CD4-positive, alpha-beta memory T cell (primary cell): ENCODE data around the gene TRERF1. TPM values are rescaled to one million over a fixed set of nuclear protein-coding genes. Genes with fewer than 3 reads are reported as not detected.
A peak's percentile ranks its signal among the peaks of the same experiment; 100 is the strongest.

ENCODE experiments used
- CTCF ChIA-PET: fragments of 350-600 bp; sonication (Branson Sonifier 250); formaldehyde crosslinking; loops from one replicate; lab custom pipeline; 2021; ENCODE audit warnings: inconsistent platforms; ENCODE audit not compliant: partially characterized antibody; lab: Charles Lee
- POLR2A ChIA-PET: fragments of 350-600 bp; sonication (Branson Sonifier 250); formaldehyde crosslinking; loops from one replicate; lab custom pipeline; 2021; ENCODE audit not compliant: partially characterized antibody; lab: Charles Lee
- DNase-seq, 5 donors: peaks; one replicate each; pipeline versions ENCODE4 v3.0.0 to v3.0.0-alpha.2; 2020 to 2022; ENCODE audit warnings: mixed read lengths in 1 of 5
- H3K27ac ChIP-seq: one replicate; pipeline ENCODE4 v1.7.0; 2013; ENCODE audit warnings: low read depth, low read length
- H3K27me3 ChIP-seq: 2 replicates; pipeline ENCODE4 v1.7.0; 2013; ENCODE audit warnings: mild to moderate bottlenecking, low read length, moderate library complexity; ENCODE audit not compliant: insufficient read depth
- H3K36me3 ChIP-seq: 2 replicates; pipeline ENCODE4 v1.7.0; 2013; ENCODE audit warnings: mild to moderate bottlenecking, low read length, moderate library complexity; ENCODE audit not compliant: insufficient read depth
- H3K4me1 ChIP-seq: 2 replicates; pipeline ENCODE4 v1.7.0; 2013; ENCODE audit warnings: mild to moderate bottlenecking, low read length, moderate library complexity; ENCODE audit not compliant: insufficient read depth
- H3K4me3 ChIP-seq, 2 donors: one replicate each; pipeline ENCODE4 v1.7.0; 2013; ENCODE audit warnings: low read length in 2 of 2, mild to moderate bottlenecking in 1 of 2
- H3K9me3 ChIP-seq, 2 donors: one replicate each; pipeline ENCODE4 v1.7.0; 2013; ENCODE audit warnings: low read length in 2 of 2, control low read depth in 1 of 2; ENCODE audit not compliant: control insufficient read depth in 1 of 2
- H3K27ac Mint-ChIP-seq, 7 donors: one replicate each; pipeline ENCODE4 v1.8.0; 2020 to 2021; ENCODE audit warnings: mixed read lengths in 7 of 7, mild to moderate bottlenecking in 6 of 7, inconsistent platforms in 3 of 7, moderate library complexity in 3 of 7
- H3K27me3 Mint-ChIP-seq, 2 donors: one replicate each; pipeline ENCODE4 v1.8.0; 2020 to 2021; ENCODE audit warnings: mixed read lengths in 2 of 2
- H3K36me3 Mint-ChIP-seq, 2 donors: one replicate each; pipeline ENCODE4 v1.8.0; 2020 to 2021; ENCODE audit warnings: mixed read lengths in 2 of 2, inconsistent platforms in 1 of 2, mild to moderate bottlenecking in 1 of 2
- H3K4me1 Mint-ChIP-seq, 4 donors: one replicate each; pipeline ENCODE4 v1.8.0; 2020 to 2021; ENCODE audit warnings: mixed read lengths in 4 of 4, mild to moderate bottlenecking in 1 of 4
- H3K4me3 Mint-ChIP-seq, 8 donors: one replicate each; pipeline ENCODE4 v1.8.0; 2020 to 2021; ENCODE audit warnings: mixed read lengths in 8 of 8, mild to moderate bottlenecking in 7 of 8, moderate library complexity in 6 of 8, inconsistent platforms in 3 of 8
- H3K9me3 Mint-ChIP-seq, 8 donors: one replicate each; pipeline ENCODE4 v1.8.0; 2020 to 2021; ENCODE audit warnings: mixed read lengths in 8 of 8, mild to moderate bottlenecking in 5 of 8, inconsistent platforms in 3 of 8, moderate library complexity in 1 of 8
- intact Hi-C: fragments of 100-400 bp; cut with micrococcal nuclease; formaldehyde crosslinking; loops from one replicate; pipeline ENCODE4 v1.15.1; 2023
- polyA plus RNA-seq, 2 donors: library from polyadenylated mRNA; unstranded; fragments of 300-500 nt; fragmentation: Illumina TruSeq; gene quantifications; one replicate each; pipeline ENCODE4 v1.2.3, GENCODE V29; 2021
- total RNA-seq, 2 experiments: library from RNA; stranded (reverse); gene quantifications; one replicate each; pipeline ENCODE4 v1.2.3, GENCODE V29; 2021

Gene TRERF1
- total and polyA plus RNA-seq, 4 experiments from 2014 or later = 1.1 to 28.3 (median 17.4) TPM

DNA sequence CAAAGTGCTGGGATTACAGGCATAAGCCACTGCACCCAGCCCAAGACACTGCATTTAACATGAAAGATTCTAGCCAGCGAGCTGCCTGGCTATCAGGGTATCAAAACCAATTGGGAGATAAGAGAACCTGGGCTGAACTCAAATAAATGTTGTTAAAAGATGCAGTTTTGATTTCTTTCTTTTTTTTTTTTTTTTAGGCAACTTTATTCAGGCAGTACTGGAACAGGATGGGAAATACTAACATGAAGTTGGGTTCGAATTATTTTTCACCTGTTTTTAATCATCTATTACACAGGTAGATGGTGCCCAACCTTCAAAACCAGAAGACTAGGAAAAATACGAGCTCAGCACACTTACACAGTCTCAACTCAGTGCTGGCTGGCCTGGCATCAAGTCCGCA lies 63.7 kb downstream of the TRERF1 start:
- Mint-ChIP-seq H3K4me3 (peak overlapping the region in 7 of 8 donors; percentile 23 to 85 (median 69)), H3K27ac (peak overlapping the region; percentile 93 to 99 (median 96)), H3K9me3 (no peaks in the 10 kb centered on the region), H3K36me3 (peaks cover 0 to 12% of the 10 kb centered on the region in 2 donors), H3K27me3 (no peaks in the 10 kb centered on the region), H3K4me1 (peaks cover 70 to 98% (median 85%) of the 10 kb centered on the region in 4 donors)
- Histone ChIP-seq H3K27me3 (no peaks in the 10 kb centered on the region), H3K4me3 (peak overlapping the region in 1 of 2 donors; percentile 4), H3K27ac (peak overlapping the region; percentile 79), H3K9me3 (no peaks in the 10 kb centered on the region), H3K4me1 (peaks cover 99% of the 10 kb centered on the region), H3K36me3 (no peaks in the 10 kb centered on the region)
- intact Hi-C loops = loop anchor here (5.0 kb wide), 1 partner anchor 39 kb away; no protein-coding TSS in a partner anchor
- ChIA-PET CTCF (interaction anchor here (0.9 to 1.7 kb wide), 6 partner anchors 22 to 173 kb away, joined by 3 to 5 read pairs (median 3); no protein-coding TSS in a partner anchor), POLR2A (interaction anchor here (0.5 to 10.8 kb wide), 10 partner anchors 9 to 1231 kb away, joined by 3 to 238 read pairs (median 42); partner anchors contain the start of gene TRERF1)
- DNase-seq = no peak

- peaks cover 66 to 94% (median 82%) of the 10 kb centered on the region in 4 donors for H3K4me1 Mint-ChIP-seq
- H3K36me3 ChIP-seq = no peaks in the 10 kb centered on the region
- no peaks in the 10 kb centered on the region for H3K9me3 ChIP-seq
- DNase-seq = peak; percentile 75 to 81 (median 76)
- no peak overlapping the region for H3K4me3 ChIP-seq
- H3K27me3 ChIP-seq = no peaks in the 10 kb centered on the region
- peak overlapping the region; percentile 52 to 83 (median 66) for H3K4me3 Mint-ChIP-seq
- H3K27me3 Mint-ChIP-seq = no peaks in the 10 kb centered on the region
- peaks cover 99% of the 10 kb centered on the region for H3K4me1 ChIP-seq
- ChIA-PET POLR2A (interaction anchor here (1.5 to 10.8 kb wide), 9 partner anchors 9 to 78 kb away, joined by 4 to 238 read pairs (median 51); partner anchors contain the start of gene TRERF1), CTCF (interaction anchor here (1.7 kb wide), 1 partner anchor 55 kb away, joined by 5 read pairs; no protein-coding TSS in a partner anchor)
- intact Hi-C loops = loop anchor here (5.0 kb wide), 1 partner anchor 40 kb away; no protein-coding TSS in a partner anchor
- peaks cover 0 to 9% of the 10 kb centered on the region in 2 donors for H3K36me3 Mint-ChIP-seq
- H3K9me3 Mint-ChIP-seq = no peaks in the 10 kb centered on the region
- peak overlapping the region; percentile 67 to 98 (median 81) for H3K27ac Mint-ChIP-seq
- no peak overlapping the region for H3K27ac ChIP-seq
Observed at GRCh38 chr6:42387336-42387735, 64.4 kb downstream of the TRERF1 start.

DNA sequence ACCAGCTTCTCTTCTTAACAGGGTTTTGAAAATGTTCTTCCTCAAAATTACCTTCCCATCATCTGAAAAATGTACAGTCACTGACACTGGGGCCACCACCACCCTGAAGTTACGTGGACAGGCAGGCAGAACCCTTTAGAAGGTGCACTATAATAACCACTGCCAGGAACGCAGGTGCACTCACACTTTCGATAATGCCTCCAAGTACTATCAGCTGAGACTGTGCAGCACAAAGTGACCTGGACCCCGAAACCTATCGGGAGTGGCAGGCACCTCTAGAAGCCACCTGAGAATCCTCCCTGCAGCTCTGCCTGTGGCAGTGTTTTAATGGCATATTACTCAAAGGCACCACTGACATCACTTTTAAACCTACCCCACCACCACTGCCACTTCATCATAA lies 66.4 kb downstream of the TRERF1 start:
- CTCF ChIA-PET = interaction anchor here (0.9 to 1.3 kb wide), 3 partner anchors 13 to 162 kb away, joined by 3 read pairs; no protein-coding TSS in a partner anchor
- peak overlapping the region in 1 of 8 donors; percentile 28 for H3K4me3 Mint-ChIP-seq

DNA sequence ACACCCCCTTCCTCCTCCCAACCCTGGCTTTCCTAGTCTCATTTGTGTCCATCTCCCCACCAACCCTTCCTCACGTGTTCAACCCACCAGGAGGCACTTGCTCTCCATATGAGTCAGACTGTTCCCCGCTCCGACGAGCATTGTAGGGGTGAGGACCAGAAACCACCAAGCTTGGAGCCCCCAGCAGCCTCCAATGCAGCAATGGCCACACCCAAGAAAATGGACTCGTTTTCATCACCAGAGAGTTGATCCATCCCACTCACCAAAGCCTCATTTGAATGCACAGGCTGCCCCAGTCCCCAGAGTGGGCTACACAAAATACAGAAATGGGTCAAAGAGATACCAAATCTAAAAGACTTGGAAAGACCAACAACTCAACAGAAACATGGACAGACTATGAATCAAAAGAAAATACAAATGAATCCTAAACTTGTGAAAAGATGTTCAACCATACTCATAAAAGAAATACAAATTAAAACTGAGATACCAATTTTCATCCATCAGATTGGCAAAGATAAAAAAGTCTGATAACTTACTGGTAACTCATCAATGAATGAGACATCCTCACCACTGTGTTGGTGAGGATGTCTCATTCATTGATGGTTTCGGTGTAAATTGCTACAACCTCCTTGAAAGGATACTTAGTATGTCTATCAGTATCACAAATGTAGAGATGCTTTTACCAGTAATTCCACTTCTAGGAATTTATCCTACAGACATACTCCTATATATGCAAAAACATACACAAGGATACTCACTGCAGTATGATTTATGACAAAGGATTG lies 68.1 kb downstream of the TRERF1 start:
- Mint-ChIP-seq H3K27ac (peak overlapping the region in 4 of 7 donors; percentile 15 to 88 (median 60)), H3K4me3 (peak overlapping the region in 2 of 8 donors; percentile 5 to 16), H3K4me1 (peaks cover 46 to 85% (median 68%) of the 10 kb centered on the region in 4 donors), H3K36me3 (peaks cover 2 to 3% of the 10 kb centered on the region in 2 donors), H3K9me3 (no peaks in the 10 kb centered on the region), H3K27me3 (no peaks in the 10 kb centered on the region)
- no peak overlapping the region for H3K4me3 ChIP-seq
- no peaks in the 10 kb centered on the region for H3K27me3 ChIP-seq
- POLR2A ChIA-PET = interaction anchor here (1.0 to 10.8 kb wide), 5 partner anchors 7 to 68 kb away, joined by 3 to 238 read pairs (median 4); partner anchors contain the start of gene TRERF1
- peaks cover 91% of the 10 kb centered on the region for H3K4me1 ChIP-seq
- intact Hi-C loops = no loop called here
- CTCF ChIA-PET = interaction anchor here (0.9 to 1.6 kb wide), 4 partner anchors 12 to 164 kb away, joined by 3 to 4 read pairs (median 4); no protein-coding TSS in a partner anchor
- H3K36me3 ChIP-seq = no peaks in the 10 kb centered on the region
- H3K9me3 ChIP-seq = no peaks in the 10 kb centered on the region
- DNase-seq = no peak
- H3K27ac ChIP-seq = no peak overlapping the region

More for the DNA sequence above, 66.4 kb downstream of the TRERF1 start:
- Mint-ChIP-seq H3K27me3 (no peaks in the 10 kb centered on the region), H3K36me3 (peaks cover 0 to 3% of the 10 kb centered on the region in 2 donors), H3K27ac (peak overlapping the region in 3 of 7 donors; percentile 39 to 72 (median 66)), H3K4me1 (peaks cover 56 to 86% (median 75%) of the 10 kb centered on the region in 4 donors), H3K9me3 (no peaks in the 10 kb centered on the region)
- H3K36me3 ChIP-seq = no peaks in the 10 kb centered on the region
- POLR2A ChIA-PET = interaction anchor here (0.9 to 10.8 kb wide), 3 partner anchors 10 to 66 kb away, joined by 3 to 238 read pairs (median 4); partner anchors contain the start of gene TRERF1
- no peak overlapping the region for H3K27ac ChIP-seq
- no peak overlapping the region for H3K4me3 ChIP-seq
- H3K27me3 ChIP-seq = no peaks in the 10 kb centered on the region
- intact Hi-C loops = loop anchor here (5.0 kb wide), 1 partner anchor 42 kb away; no protein-coding TSS in a partner anchor
- no peaks in the 10 kb centered on the region for H3K9me3 ChIP-seq
- peaks cover 92% of the 10 kb centered on the region for H3K4me1 ChIP-seq
- DNase-seq = no peak

DNA sequence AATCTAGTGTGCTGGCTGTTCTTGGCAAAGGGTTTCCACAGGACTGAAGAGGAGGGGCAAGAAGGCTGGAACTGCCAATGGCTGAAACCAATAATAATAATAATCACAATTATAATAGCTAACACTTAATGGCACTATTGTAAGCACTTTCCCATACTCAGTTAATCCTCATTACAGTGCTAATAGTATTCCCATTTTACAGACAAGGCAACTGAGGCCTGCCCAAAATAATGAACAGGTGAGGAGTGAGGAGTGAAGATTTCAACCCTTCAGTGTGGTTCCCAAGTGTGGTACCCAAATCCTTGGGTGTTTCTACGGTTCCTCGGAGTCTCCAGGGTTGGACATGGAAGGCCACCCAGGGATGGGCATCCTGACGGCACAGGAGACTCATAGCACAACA lies 69.9 kb downstream of the TRERF1 start:
- intact Hi-C loops = no loop called here
- Histone ChIP-seq H3K36me3 (no peaks in the 10 kb centered on the region), H3K27me3 (no peaks in the 10 kb centered on the region), H3K27ac (no peak overlapping the region), H3K4me1 (peaks cover 88% of the 10 kb centered on the region), H3K9me3 (no peaks in the 10 kb centered on the region), H3K4me3 (no peak overlapping the region)
- Mint-ChIP-seq H3K4me1 (peaks cover 47 to 82% (median 68%) of the 10 kb centered on the region in 4 donors), H3K27ac (peak overlapping the region in 3 of 7 donors; percentile 4 to 64 (median 29)), H3K36me3 (peaks cover 3 to 4% of the 10 kb centered on the region in 2 donors), H3K27me3 (no peaks in the 10 kb centered on the region), H3K9me3 (no peaks in the 10 kb centered on the region), H3K4me3 (no peak overlapping the region)
- ChIA-PET CTCF (interaction anchor here (0.7 to 1.1 kb wide), 4 partner anchors 9 to 166 kb away, joined by 3 to 4 read pairs (median 3); no protein-coding TSS in a partner anchor), POLR2A (interaction anchor here (2.1 to 2.8 kb wide), 2 partner anchors 9 to 71 kb away, joined by 10 to 14 read pairs; partner anchors contain the start of gene TRERF1)
- DNase-seq = no peak

- peaks cover 44 to 75% (median 63%) of the 10 kb centered on the region in 4 donors for H3K4me1 Mint-ChIP-seq
- no peaks in the 10 kb centered on the region for H3K36me3 ChIP-seq
- H3K36me3 Mint-ChIP-seq = peaks cover 4 to 6% of the 10 kb centered on the region in 2 donors
- H3K4me1 ChIP-seq = peaks cover 74% of the 10 kb centered on the region
- intact Hi-C loops = no loop called here
- ChIA-PET CTCF (interaction anchor here (1.1 kb wide), 1 partner anchor 70 kb away, joined by 4 read pairs; no protein-coding TSS in a partner anchor), POLR2A (interaction anchor here (2.1 to 3.1 kb wide), 3 partner anchors 9 to 72 kb away, joined by 10 to 32 read pairs (median 14); partner anchors contain the start of gene TRERF1)
- H3K27me3 ChIP-seq = no peaks in the 10 kb centered on the region
- no peaks in the 10 kb centered on the region for H3K9me3 ChIP-seq
- H3K27me3 Mint-ChIP-seq = no peaks in the 10 kb centered on the region
- no peak overlapping the region for H3K27ac ChIP-seq
- no peak overlapping the region for H3K4me3 ChIP-seq
- peak overlapping the region in 6 of 7 donors; percentile 42 to 77 (median 52) for H3K27ac Mint-ChIP-seq
- H3K4me3 Mint-ChIP-seq = peak overlapping the region in 4 of 8 donors; percentile 2 to 59 (median 38)
- H3K9me3 Mint-ChIP-seq = no peaks in the 10 kb centered on the region
- no peak for DNase-seq
Observed at GRCh38 chr6:42380228-42380979, 71.3 kb downstream of the TRERF1 start.
